Peyer's patch (tissue), 4 donors: Measurements from ENCODE around the gene CDH4. TPM values are rescaled to one million over a fixed set of nuclear protein-coding genes. Genes with fewer than 3 reads are reported as not detected.

ENCODE experiments used
- DNase-seq, 3 donors: peaks; one replicate each; pipeline ENCODE4 v3.0.0-alpha.2; 2017 to 2019
- H3K27ac ChIP-seq, 4 donors: fragments of 200-600 bp; sonication (generic); one replicate each; pipeline ENCODE4 v1.5.1; 2016 to 2019
- H3K27me3 ChIP-seq, 2 donors: fragments of 200-600 bp; sonication (generic); one replicate each; pipeline ENCODE4 v1.5.1; 2019
- H3K36me3 ChIP-seq, 3 donors: fragments of 200-600 bp; sonication (generic); one replicate each; pipeline ENCODE4 v1.5.1; 2016 to 2019
- H3K4me1 ChIP-seq, 4 donors: fragments of 200-600 bp; sonication (generic); one replicate each; pipeline ENCODE4 v1.5.1; 2016 to 2019
- H3K4me3 ChIP-seq, 4 donors: fragments of 200-600 bp; sonication (generic); 1 replicate in 3 of 4; 2 replicates in 1 of 4; pipeline ENCODE4 v1.5.1; 2016 to 2019; ENCODE audit warnings: mild to moderate bottlenecking in 1 of 4
- H3K9me3 ChIP-seq, 4 donors: fragments of 200-600 bp; sonication (generic); one replicate each; pipeline ENCODE4 v1.5.1; 2016 to 2019; ENCODE audit warnings: mild to moderate bottlenecking in 1 of 4
- CTCF ChIP-seq, 6 experiments: fragments of 450-650 bp in 4 of 6; fragments of 200-600 bp in 2 of 6; sonication (generic) in 1 of 6; IDR thresholded peaks; one replicate each; pipeline ENCODE4 v1.5.1; 2017 to 2019; ENCODE audit warnings: antibody characterized with exemption in 6 of 6, mild to moderate bottlenecking in 3 of 6, moderate library complexity in 1 of 6
- POLR2A ChIP-seq, 2 donors: fragments of 450-650 bp; IDR thresholded peaks; one replicate each; pipeline ENCODE4 v1.5.1; 2017; ENCODE audit warnings: antibody characterized with exemption in 2 of 2, mild to moderate bottlenecking in 2 of 2, moderate library complexity in 2 of 2
- total RNA-seq, 4 donors: library from RNA; depleted of rRNA; stranded (reverse); fragments of >200 nt; gene quantifications; one replicate each; pipeline ENCODE4 v1.1.0, GENCODE V29; 2016

The CDH4 gene
- total RNA-seq, 4 donors from 2014 or later, result 0.27 TPM; not detected in 3

- Histone ChIP-seq H3K36me3 (no peaks in the 10 kb centered on the region), H3K9me3 (no peaks in the 10 kb centered on the region), H3K4me1 (no peaks in the 10 kb centered on the region), H3K27ac (no peak overlapping the region), H3K4me3 (no peak overlapping the region), H3K27me3 (no peaks in the 10 kb centered on the region)
- DNase-seq, result no peak
- TF ChIP-seq CTCF (IDR thresholded peaks at IDR 0.05) (no peak), POLR2A (IDR thresholded peaks at IDR 0.05) (no peak)
Observed at GRCh38 chr20:61909028-61909427, 657.0 kb downstream of the CDH4 start.

- no peak for DNase-seq
- H3K4me1 ChIP-seq, result no peaks in the 10 kb centered on the region
- H3K9me3 ChIP-seq, result no peaks in the 10 kb centered on the region
- no peaks in the 10 kb centered on the region for H3K36me3 ChIP-seq
- no peak overlapping the region for H3K27ac ChIP-seq
- no peak overlapping the region for H3K4me3 ChIP-seq
- TF ChIP-seq CTCF (IDR thresholded peaks at IDR 0.05) (no peak), POLR2A (IDR thresholded peaks at IDR 0.05) (no peak)
- no peaks in the 10 kb centered on the region for H3K27me3 ChIP-seq
Observed at GRCh38 chr20:61909821-61910220, 657.8 kb downstream of the CDH4 start.

GRCh38 chr20:61911824-61912223, 659.8 kb downstream of the CDH4 start:
- Histone ChIP-seq H3K9me3 (no peaks in the 10 kb centered on the region), H3K36me3 (no peaks in the 10 kb centered on the region), H3K27ac (no peak overlapping the region), H3K4me1 (no peaks in the 10 kb centered on the region), H3K27me3 (no peaks in the 10 kb centered on the region), H3K4me3 (no peak overlapping the region)
- TF ChIP-seq CTCF (IDR thresholded peaks at IDR 0.05), result no peak
- no peak for TF ChIP-seq POLR2A (IDR thresholded peaks at IDR 0.05)
- no peak for DNase-seq

GRCh38 chr20:61912665-61913422, 660.8 kb downstream of the CDH4 start:
- no peaks in the 10 kb centered on the region for H3K36me3 ChIP-seq
- no peak overlapping the region for H3K4me3 ChIP-seq
- no peaks in the 10 kb centered on the region for H3K4me1 ChIP-seq
- no peaks in the 10 kb centered on the region for H3K9me3 ChIP-seq
- TF ChIP-seq CTCF (IDR thresholded peaks at IDR 0.05) (no peak), POLR2A (IDR thresholded peaks at IDR 0.05) (no peak)
- DNase-seq, result no peak
- H3K27ac ChIP-seq, result no peak overlapping the region
- H3K27me3 ChIP-seq, result no peaks in the 10 kb centered on the region

- no peak overlapping the region for H3K4me3 ChIP-seq
- H3K27ac ChIP-seq, result no peak overlapping the region
- TF ChIP-seq CTCF (IDR thresholded peaks at IDR 0.05), result no peak
- no peak for TF ChIP-seq POLR2A (IDR thresholded peaks at IDR 0.05)
- no peaks in the 10 kb centered on the region for H3K36me3 ChIP-seq
- no peak for DNase-seq
- H3K27me3 ChIP-seq, result no peaks in the 10 kb centered on the region
- no peaks in the 10 kb centered on the region for H3K9me3 ChIP-seq
- H3K4me1 ChIP-seq, result no peaks in the 10 kb centered on the region
Observed at GRCh38 chr20:61913423-61914225, 661.6 kb downstream of the CDH4 start.
